Body of pancreas (tissue), 4 donors: Measurements from ENCODE around the gene DARS1. TPM values are rescaled to one million over a fixed set of nuclear protein-coding genes. Genes with fewer than 3 reads are reported as not detected.
A peak's percentile ranks its signal among the peaks of the same experiment; 100 is the strongest.

Experiments
- ATAC-seq: fragments of 150-250 bp; one replicate; pipeline ENCODE4 v1.9.1; 2016
- DNase-seq, 4 donors: peaks; one replicate each; pipeline ENCODE4 v3.0.0-alpha.2; 2019
- H3K27ac ChIP-seq, 4 donors: fragments of 200-600 bp; sonication (generic); 1 replicate in 3 of 4; 2 replicates in 1 of 4; pipeline versions ENCODE4 v1.5.1 to v1.6.1; 2016 to 2019; ENCODE audit warnings: mild to moderate bottlenecking in 1 of 4, mixed read lengths in 1 of 4, moderate library complexity in 1 of 4
- H3K27me3 ChIP-seq, 2 donors: fragments of 200-600 bp; sonication (generic); one replicate each; pipeline ENCODE4 v1.6.0; 2016; ENCODE audit warnings: mild to moderate bottlenecking in 1 of 2
- H3K36me3 ChIP-seq, 2 donors: fragments of 200-600 bp; sonication (generic); replicated peaks in 1 of 2; 2 replicates each; pipeline ENCODE4 v1.5.1; 2016; ENCODE audit warnings: low read depth in 2 of 2; ENCODE audit not compliant: insufficient read depth in 1 of 2
- H3K4me1 ChIP-seq: fragments of 200-600 bp; sonication (generic); one replicate; pipeline ENCODE4 v1.6.0; 2016
- H3K4me3 ChIP-seq, 2 donors: fragments of 200-600 bp; sonication (generic); 1 replicate in 1 of 2; 2 replicates in 1 of 2; pipeline ENCODE4 v1.5.1; 2016 to 2019
- H3K9me3 ChIP-seq, 3 donors: fragments of 200-600 bp; sonication (generic); 1 replicate in 2 of 3; 2 replicates in 1 of 3; pipeline ENCODE4 v1.5.1; 2016
- CTCF ChIP-seq, 7 experiments: fragments of 450-650 bp in 4 of 7; fragments of 200-600 bp in 3 of 7; sonication (generic) in 3 of 7; IDR thresholded peaks; one replicate each; pipeline ENCODE4 v1.5.1; 2016 to 2019; ENCODE audit warnings: antibody characterized with exemption in 7 of 7
- POLR2A ChIP-seq, 3 donors: fragments of 450-650 bp; IDR thresholded peaks; one replicate each; pipeline ENCODE4 v1.6.1; 2016; ENCODE audit warnings: antibody characterized with exemption in 3 of 3, mild to moderate bottlenecking in 2 of 3
- WGBS, 2 donors: methylation state at CpG; one replicate each; pipeline ENCODE4 v1.1.5; 2017; 5-methylcytosine and 5-hydroxymethylcytosine counted together
- intact Hi-C: fragments of 100-400 bp; cut with DNase I; formaldehyde crosslinking; loops from one replicate; pipeline ENCODE4 v1.15.1; 2023
- total RNA-seq, 2 donors: library from RNA; depleted of rRNA; stranded (reverse); fragments of >200 nt; gene quantifications; one replicate each; pipeline ENCODE4 v1.1.0, GENCODE V29; 2016

The DARS1 gene
- total RNA-seq, 2 donors from 2014 or later, result 22.1 to 29.3 TPM

- TF ChIP-seq CTCF (IDR thresholded peaks at IDR 0.05) (no peak), POLR2A (IDR thresholded peaks at IDR 0.05) (no peak)
- Histone ChIP-seq H3K9me3 (no peaks in the 10 kb centered on the region), H3K27me3 (no peaks in the 10 kb centered on the region), H3K4me1 (no peaks in the 10 kb centered on the region), H3K4me3 (no peak overlapping the region), H3K27ac (no peak overlapping the region), H3K36me3 (no peaks in the 10 kb centered on the region)
- intact Hi-C loops, result no loop called here
- ATAC-seq (no peak), DNase-seq (no peak)
- whole genome bisulfite sequencing, 2 donors, result 80 to 86% methylated on average over 3 of the region's 3 CpGs
Measured at GRCh38 chr2:135926605-135927004, 58.8 kb downstream of the DARS1 start.

- WGBS, 2 donors, result 71 to 74% methylated on average over 2 of the region's 2 CpGs
- no peak overlapping the region for H3K27ac ChIP-seq
- intact Hi-C loops, result no loop called here
- H3K9me3 ChIP-seq, result no peaks in the 10 kb centered on the region
- peaks cover 0 to 2% of the 10 kb centered on the region in 2 donors for H3K36me3 ChIP-seq
- H3K27me3 ChIP-seq, result no peaks in the 10 kb centered on the region
- ATAC-seq (no peak), DNase-seq (no peak)
- H3K4me3 ChIP-seq, result no peak overlapping the region
- H3K4me1 ChIP-seq, result no peaks in the 10 kb centered on the region
- TF ChIP-seq CTCF (IDR thresholded peaks at IDR 0.05), result no peak
- no peak for TF ChIP-seq POLR2A (IDR thresholded peaks at IDR 0.05)
Measured at GRCh38 chr2:135925571-135925970, 59.9 kb downstream of the DARS1 start.

- WGBS, 2 donors, result 46 to 53% methylated on average over 3 of the region's 3 CpGs
- H3K4me3 ChIP-seq, result no peak overlapping the region
- DNase-seq, result no peak
- H3K36me3 ChIP-seq, result peaks cover 0 to 2% of the 10 kb centered on the region in 2 donors
- H3K27me3 ChIP-seq, result no peaks in the 10 kb centered on the region
- no peak overlapping the region for H3K27ac ChIP-seq
- no peak for ATAC-seq
- no peaks in the 10 kb centered on the region for H3K4me1 ChIP-seq
- intact Hi-C loops, result loop anchor here (10.0 kb wide), 1 partner anchor 469 kb away; no protein-coding TSS in a partner anchor
- no peaks in the 10 kb centered on the region for H3K9me3 ChIP-seq
- TF ChIP-seq POLR2A (IDR thresholded peaks at IDR 0.05), result no peak
- TF ChIP-seq CTCF (IDR thresholded peaks at IDR 0.05), result peak in 6 of 7 experiments; percentile 26 to 51 (median 42)
Measured at GRCh38 chr2:135916207-135916606, 69.2 kb downstream of the DARS1 start.

- Histone ChIP-seq H3K27me3 (no peaks in the 10 kb centered on the region), H3K9me3 (no peaks in the 10 kb centered on the region), H3K27ac (no peak overlapping the region), H3K4me1 (no peaks in the 10 kb centered on the region), H3K36me3 (peaks cover 3 to 6% of the 10 kb centered on the region in 2 donors), H3K4me3 (no peak overlapping the region)
- ATAC-seq, result no peak
- intact Hi-C loops, result loop anchor here (10.0 kb wide), 1 partner anchor 470 kb away; no protein-coding TSS in a partner anchor
- no peak for TF ChIP-seq POLR2A (IDR thresholded peaks at IDR 0.05)
- TF ChIP-seq CTCF (IDR thresholded peaks at IDR 0.05), result no peak
- no peak for DNase-seq
- 63 to 67% methylated on average over 3 of the region's 3 CpGs for WGBS, 2 donors
Measured at GRCh38 chr2:135914485-135914884, 70.9 kb downstream of the DARS1 start.

- WGBS, 2 donors, result 69 to 77% methylated on average over 5 of the region's 5 CpGs
- H3K4me3 ChIP-seq, result no peak overlapping the region
- H3K36me3 ChIP-seq, result peaks cover 3 to 9% of the 10 kb centered on the region in 2 donors
- H3K9me3 ChIP-seq, result no peaks in the 10 kb centered on the region
- no peak overlapping the region for H3K27ac ChIP-seq
- TF ChIP-seq POLR2A (IDR thresholded peaks at IDR 0.05) (no peak), CTCF (IDR thresholded peaks at IDR 0.05) (peak; percentile 29 to 68 (median 61))
- DNase-seq (peak; percentile 21 to 54 (median 30)), ATAC-seq (peak; percentile 45)
- no peaks in the 10 kb centered on the region for H3K27me3 ChIP-seq
- H3K4me1 ChIP-seq, result no peaks in the 10 kb centered on the region
- intact Hi-C loops, result loop anchor here (10.0 kb wide), 1 partner anchor 471 kb away; no protein-coding TSS in a partner anchor
Measured at GRCh38 chr2:135913727-135914365, 71.6 kb downstream of the DARS1 start.
